ENCODE measurements around the gene ARL13B.

Gene ARL13B

DNA sequence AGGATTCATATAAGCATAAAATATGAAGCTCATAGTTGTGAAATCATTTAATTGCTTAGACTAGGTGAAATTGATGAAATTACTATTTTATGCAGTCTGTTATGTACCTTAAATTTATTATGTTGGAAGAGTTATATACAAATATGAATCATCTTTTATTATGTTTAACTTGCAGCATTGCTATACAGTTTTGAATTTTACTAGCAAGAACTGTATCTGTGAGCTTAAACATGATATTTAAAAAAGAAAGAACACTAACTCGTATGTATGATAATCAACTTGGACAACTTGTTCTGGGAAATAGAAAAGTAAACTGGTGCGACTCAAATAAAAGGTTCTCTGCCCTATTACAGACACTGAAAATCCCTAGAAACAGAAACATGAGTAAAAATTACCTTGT lies 46.7 kb downstream of the ARL13B start:
- H3K4me1 ChIP-seq (ENCODE audit: low read length) = no peaks in the 10 kb centered on the region
- no peak overlapping the region for H3K4me2 ChIP-seq (ENCODE audit: low read depth, low read length)
- H3K36me3 ChIP-seq (replicated peaks; ENCODE audit: insufficient read depth, low read length) = no peaks in the 10 kb centered on the region
- DNase-seq = no peak
- H3K27me3 ChIP-seq (replicated peaks; ENCODE audit: insufficient read depth, low read length) = no peaks in the 10 kb centered on the region
- H4K20me1 ChIP-seq (ENCODE audit: insufficient read depth, low read length) = no peaks in the 10 kb centered on the region
- no peak for TF ChIP-seq EZH2phosphoT487 (IDR thresholded peaks at IDR 0.05; ENCODE audit: low read length)
- TF ChIP-seq, protein P1, sequence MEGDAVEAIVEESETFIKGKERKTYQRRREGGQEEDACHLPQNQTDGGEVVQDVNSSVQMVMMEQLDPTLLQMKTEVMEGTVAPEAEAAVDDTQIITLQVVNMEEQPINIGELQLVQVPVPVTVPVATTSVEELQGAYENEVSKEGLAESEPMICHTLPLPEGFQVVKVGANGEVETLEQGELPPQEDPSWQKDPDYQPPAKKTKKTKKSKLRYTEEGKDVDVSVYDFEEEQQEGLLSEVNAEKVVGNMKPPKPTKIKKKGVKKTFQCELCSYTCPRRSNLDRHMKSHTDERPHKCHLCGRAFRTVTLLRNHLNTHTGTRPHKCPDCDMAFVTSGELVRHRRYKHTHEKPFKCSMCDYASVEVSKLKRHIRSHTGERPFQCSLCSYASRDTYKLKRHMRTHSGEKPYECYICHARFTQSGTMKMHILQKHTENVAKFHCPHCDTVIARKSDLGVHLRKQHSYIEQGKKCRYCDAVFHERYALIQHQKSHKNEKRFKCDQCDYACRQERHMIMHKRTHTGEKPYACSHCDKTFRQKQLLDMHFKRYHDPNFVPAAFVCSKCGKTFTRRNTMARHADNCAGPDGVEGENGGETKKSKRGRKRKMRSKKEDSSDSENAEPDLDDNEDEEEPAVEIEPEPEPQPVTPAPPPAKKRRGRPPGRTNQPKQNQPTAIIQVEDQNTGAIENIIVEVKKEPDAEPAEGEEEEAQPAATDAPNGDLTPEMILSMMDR (IDR thresholded peaks at IDR 0.05; ENCODE audit: low read length) = no peak
- no peak for TF ChIP-seq EZH2 (optimal IDR thresholded peaks at IDR 0.05; ENCODE audit: low read depth, low read length)
- H3F3A ChIP-seq (ENCODE audit: insufficient read depth, low read length) = no peaks in the 10 kb centered on the region
- H3K79me2 ChIP-seq (ENCODE audit: low read length) = no peaks in the 10 kb centered on the region
- no peak overlapping the region for H3K27ac ChIP-seq (ENCODE audit: low read length)
- no peaks in the 10 kb centered on the region for H3K9me3 ChIP-seq (replicated peaks; ENCODE audit: insufficient read depth, low read length)
- H3K4me3 ChIP-seq (ENCODE audit: low read length) = no peak overlapping the region
- H3K9me2 ChIP-seq (replicated peaks; ENCODE audit: insufficient read depth, low read length) = no peaks in the 10 kb centered on the region
- H3K9ac ChIP-seq (ENCODE audit: low read length) = no peak overlapping the region
- no peak overlapping the region for H2AFZ ChIP-seq (ENCODE audit: low read length)

DNA sequence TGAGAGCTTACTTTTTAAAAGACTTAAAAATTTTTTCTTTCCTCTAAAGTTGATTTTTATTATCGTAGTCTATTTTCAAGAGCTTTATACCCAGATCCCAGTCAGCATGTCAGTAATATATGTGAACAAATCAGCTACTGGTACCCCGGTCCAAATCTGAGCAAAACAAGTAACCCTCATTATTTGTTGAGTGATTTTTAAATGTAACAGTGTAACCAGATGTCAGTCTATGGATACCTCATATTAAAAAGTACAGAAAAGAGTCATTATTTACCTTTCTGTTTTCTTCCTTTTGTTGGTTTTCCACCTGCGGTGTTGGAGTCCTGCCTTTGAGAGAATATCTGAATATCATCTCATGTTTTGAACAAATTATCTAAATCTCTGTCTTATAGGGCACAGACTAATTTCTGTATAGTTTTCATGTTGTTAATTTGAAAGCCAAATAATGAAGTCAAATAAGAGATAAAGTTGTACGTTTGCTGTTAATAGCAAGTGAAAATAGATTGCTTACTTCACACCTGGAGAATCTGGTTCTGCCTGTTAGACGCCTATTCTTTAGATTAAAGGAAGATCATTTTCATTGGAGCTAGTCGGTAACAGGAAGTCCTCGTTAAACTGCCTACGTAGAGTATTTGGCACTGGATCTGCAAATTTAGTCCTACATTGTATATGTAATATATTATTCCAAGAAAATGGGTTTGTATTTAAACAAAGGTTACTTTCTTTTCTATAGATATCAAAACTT lies 48.3 kb downstream of the ARL13B start, which contains the start of gene STX19:
Gene STX19, minus strand, starts transcription at position 505 of the 745 bp plus-strand sequence. CDS start 13,328 bp downstream, outside the sequence.
- DNase-seq = no peak

DNA sequence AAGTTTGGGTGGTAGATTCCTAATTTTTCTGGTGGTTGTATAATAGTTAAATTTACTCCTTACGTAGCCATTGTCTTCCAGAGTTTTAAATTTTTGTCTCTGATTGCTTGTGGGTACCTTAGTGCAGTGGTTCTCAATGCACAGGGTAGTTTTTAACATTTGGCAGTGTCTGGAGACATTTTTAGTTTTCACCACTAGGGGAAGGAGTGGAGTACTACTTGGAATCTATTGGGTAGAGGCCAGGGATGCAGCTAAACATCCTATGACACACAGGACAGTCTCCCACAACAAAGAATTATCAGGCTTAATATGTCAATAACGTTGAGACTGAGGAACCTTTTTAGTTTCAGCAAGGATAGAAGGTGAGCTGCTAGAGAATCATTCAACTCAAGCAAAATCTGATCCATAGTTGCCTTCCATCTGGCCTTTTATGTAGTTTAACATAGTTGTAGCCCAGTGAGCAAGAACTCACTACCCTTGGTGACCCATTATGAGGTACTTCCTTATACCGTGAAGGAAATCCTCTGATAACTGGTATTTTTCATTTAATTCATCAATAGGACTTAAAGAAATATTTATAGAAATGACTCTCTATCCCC lies 57.1 kb downstream of the ARL13B start:
- Histone ChIP-seq H3K27me3 (replicated peaks; ENCODE audit: insufficient read depth, low read length) (no peaks in the 10 kb centered on the region), H3F3A (ENCODE audit: insufficient read depth, low read length) (no peaks in the 10 kb centered on the region), H2AFZ (ENCODE audit: low read length) (no peak overlapping the region), H3K36me3 (replicated peaks; ENCODE audit: insufficient read depth, low read length) (no peaks in the 10 kb centered on the region), H3K4me2 (ENCODE audit: low read depth, low read length) (no peak overlapping the region), H3K9ac (ENCODE audit: low read length) (no peak overlapping the region), H3K79me2 (ENCODE audit: low read length) (no peaks in the 10 kb centered on the region), H3K27ac (ENCODE audit: low read length) (no peak overlapping the region), H3K9me3 (replicated peaks; ENCODE audit: insufficient read depth, low read length) (no peaks in the 10 kb centered on the region), H3K9me2 (replicated peaks; ENCODE audit: insufficient read depth, low read length) (no peaks in the 10 kb centered on the region), H3K4me1 (ENCODE audit: low read length) (no peaks in the 10 kb centered on the region), H4K20me1 (ENCODE audit: insufficient read depth, low read length) (no peaks in the 10 kb centered on the region), H3K4me3 (ENCODE audit: low read length) (no peak overlapping the region)
- DNase-seq = peak; percentile 20
- TF ChIP-seq, protein P1 (IDR thresholded peaks at IDR 0.05; ENCODE audit: low read length) = peak; percentile 37
- TF ChIP-seq EZH2phosphoT487 (IDR thresholded peaks at IDR 0.05; ENCODE audit: low read length) = no peak
- TF ChIP-seq EZH2 (optimal IDR thresholded peaks at IDR 0.05; ENCODE audit: low read depth, low read length) = no peak

More for the DNA sequence above, 48.3 kb downstream of the ARL13B start, which contains the start of gene STX19:
- Histone ChIP-seq H2AFZ (ENCODE audit: low read length) (no peak within 1 kb of the TSS), H3K9ac (ENCODE audit: low read length) (no peak within 1 kb of the TSS), H3K27ac (ENCODE audit: low read length) (no peak within 1 kb of the TSS), H3K4me1 (ENCODE audit: low read length) (no peaks in the 10 kb centered on the region), H4K20me1 (ENCODE audit: insufficient read depth, low read length) (no peaks in the 10 kb centered on the region), H3K9me3 (replicated peaks; ENCODE audit: insufficient read depth, low read length) (no peaks in the 10 kb centered on the region), H3K9me2 (replicated peaks; ENCODE audit: insufficient read depth, low read length) (no peaks in the 10 kb centered on the region), H3K36me3 (replicated peaks; ENCODE audit: insufficient read depth, low read length) (no peaks in the 10 kb centered on the region), H3K79me2 (ENCODE audit: low read length) (no peaks in the 10 kb centered on the region), H3K4me3 (ENCODE audit: low read length) (no peak within 1 kb of the TSS), H3K27me3 (replicated peaks; ENCODE audit: insufficient read depth, low read length) (no peaks in the 10 kb centered on the region), H3K4me2 (ENCODE audit: low read depth, low read length) (no peak within 1 kb of the TSS), H3F3A (ENCODE audit: insufficient read depth, low read length) (no peaks in the 10 kb centered on the region)
- TF ChIP-seq EZH2 (optimal IDR thresholded peaks at IDR 0.05; ENCODE audit: low read depth, low read length) (no peak), EZH2phosphoT487 (IDR thresholded peaks at IDR 0.05; ENCODE audit: low read length) (no peak)
- TF ChIP-seq, protein P1 (IDR thresholded peaks at IDR 0.05; ENCODE audit: low read length) = no peak
